Left cardiac atrium (tissue), 4 donors: ENCODE results near the gene GPRC5C. TPM values are rescaled to one million over a fixed set of nuclear protein-coding genes. Genes with fewer than 3 reads are reported as not detected.

ENCODE experiments used
- ATAC-seq, 2 donors: fragments of 200-7000 bp; cut with Tn5 transposase; one replicate each; pipeline ENCODE4 v1.9.1; 2020; ENCODE audit warnings: mild to moderate bottlenecking in 2 of 2, moderate library complexity in 2 of 2
- DNase-seq: peaks from one replicate; pipeline ENCODE4 v3.0.0-alpha.2; 2020
- intact Hi-C, 2 donors: fragments of 100-400 bp; cut with DNase I; formaldehyde crosslinking; loops; one replicate each; pipeline versions ENCODE4 v1.14.1 to v1.15.1; 2022 to 2023
- total RNA-seq, 2 donors: library from RNA; stranded (reverse); fragmentation: NEBNext Ultra II Directional; extraction: Animal tissue kit (Norgen Biotek cat#: 25700); gene quantifications; one replicate each; pipeline ENCODE4 v1.2.1, GENCODE V29; 2021
- donor health status: DM: no; HTN: yes; CAD: no.
- donor health status: DM: no; HTN: yes; CAD: no; lungs with severe emphysema.
- donor health status: DM: yes; HTN: yes; CAD: no.
- donor health status: Dilated cardiomyopathy.

The GPRC5C gene
- total RNA-seq, 2 donors from 2014 or later = 24.2 to 25.9 TPM

DNA sequence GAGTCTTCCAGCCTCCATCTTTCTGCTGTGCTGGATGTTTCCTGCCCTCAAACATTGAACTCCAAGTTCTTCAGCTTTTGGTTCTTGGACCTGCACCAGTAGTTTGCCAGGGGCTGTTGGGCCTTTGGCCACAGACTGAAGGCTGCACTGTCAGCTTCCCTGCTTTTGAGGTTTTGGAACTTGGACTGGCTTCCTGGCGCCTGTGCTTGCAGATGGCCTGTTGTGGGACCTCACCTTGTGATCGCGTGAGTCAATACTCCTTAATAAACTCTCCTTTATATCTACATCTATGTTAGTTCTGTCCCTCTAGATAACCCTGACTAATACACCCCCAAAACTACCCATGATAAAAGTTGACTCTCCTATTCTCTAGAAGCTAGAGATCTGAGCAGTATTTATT lies 26.9 kb downstream of the GPRC5C start:
- DNase-seq (no peak), ATAC-seq (no peak)
- intact Hi-C loops = loop anchor here in 1 of 2 donors (10.0 kb wide), 1 partner anchor 154 kb away; no protein-coding TSS in a partner anchor

DNA sequence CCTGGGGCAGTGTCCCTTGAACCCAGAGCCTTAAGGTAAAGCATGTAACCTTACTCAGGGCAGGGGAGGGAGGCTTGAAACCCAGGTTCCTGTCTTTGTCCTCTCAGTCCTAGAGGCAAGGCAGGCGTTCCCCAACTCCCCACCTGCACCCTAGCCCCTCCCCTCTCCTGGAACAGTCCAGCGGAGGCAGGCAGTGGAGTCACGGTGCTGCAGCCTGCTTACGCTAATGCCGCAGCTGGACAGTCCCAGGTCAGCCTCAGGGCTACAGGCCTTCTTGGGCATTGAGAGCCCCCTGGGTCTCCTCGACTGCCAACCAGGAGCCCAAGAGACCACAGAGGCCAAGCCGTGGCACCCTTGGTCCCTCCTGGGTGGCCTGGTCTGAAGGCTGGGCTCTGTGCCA lies 27.7 kb downstream of the GPRC5C start:
- ATAC-seq (no peak), DNase-seq (no peak)
- intact Hi-C loops = loop anchor here in 1 of 2 donors (10.0 kb wide), 1 partner anchor 155 kb away; no protein-coding TSS in a partner anchor

DNA sequence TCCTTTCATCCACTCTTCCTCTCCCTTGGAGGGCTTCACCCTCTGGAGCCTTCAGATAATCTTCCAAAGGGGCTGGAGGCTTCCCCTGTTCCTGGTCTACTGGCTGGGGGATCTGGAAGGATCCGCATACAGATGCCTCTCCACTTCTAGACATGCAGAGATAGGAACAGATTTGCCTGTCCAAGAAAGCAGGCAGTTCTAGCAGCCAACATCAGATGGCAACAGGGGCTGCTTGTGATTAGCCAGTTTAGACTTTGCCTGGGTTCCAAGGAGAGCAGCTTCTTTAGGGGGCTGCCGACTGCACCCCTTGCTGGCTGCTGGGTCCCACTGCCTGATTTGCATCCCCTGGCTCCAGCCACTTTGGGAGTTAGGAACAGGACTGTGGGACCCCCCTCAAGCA lies 28.4 kb downstream of the GPRC5C start:
- intact Hi-C loops = no loop called here
- ATAC-seq (no peak), DNase-seq (no peak)

DNA sequence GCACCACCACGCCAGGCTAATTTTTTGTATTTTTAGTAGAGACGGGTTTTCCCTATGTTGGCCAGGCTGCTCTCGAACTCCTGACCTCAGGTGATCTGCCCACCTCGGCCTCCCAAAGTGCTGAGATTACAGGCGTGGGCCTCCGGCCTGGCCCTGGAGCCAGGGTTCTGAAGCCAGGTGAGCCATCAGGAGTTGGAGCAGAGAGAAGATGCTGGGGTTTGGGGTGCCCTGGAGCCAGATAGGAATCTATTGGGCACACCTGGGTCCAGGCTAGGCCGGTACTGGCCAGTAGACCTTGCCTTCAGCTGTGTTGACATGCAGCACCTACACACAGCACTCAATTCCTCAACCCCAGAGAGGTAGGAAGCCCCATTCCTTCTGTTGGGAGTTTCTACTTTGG lies 29.1 kb downstream of the GPRC5C start:
- DNase-seq (no peak), ATAC-seq (no peak)
- intact Hi-C loops = no loop called here

DNA sequence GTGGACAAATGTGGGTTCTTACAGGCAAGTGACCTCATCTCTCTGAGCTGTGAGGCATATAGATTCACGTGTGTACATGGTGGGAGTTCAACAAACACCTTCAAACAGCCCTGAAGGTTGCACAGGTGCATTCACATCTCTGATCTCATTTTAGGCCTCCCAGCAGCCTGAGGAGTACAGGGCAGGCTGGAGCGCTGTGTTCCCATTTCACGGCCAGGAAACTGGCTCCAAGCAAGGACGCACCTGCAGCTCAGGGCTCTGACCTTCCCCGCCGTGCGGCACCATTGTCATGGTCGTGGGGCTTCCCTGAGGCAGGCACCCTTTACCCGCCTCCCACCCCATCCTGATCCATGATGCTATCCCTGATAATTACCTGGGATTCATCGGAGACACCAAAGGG lies 29.7 kb downstream of the GPRC5C start:
- DNase-seq = no peak
- intact Hi-C loops = no loop called here
- ATAC-seq = no peak

DNA sequence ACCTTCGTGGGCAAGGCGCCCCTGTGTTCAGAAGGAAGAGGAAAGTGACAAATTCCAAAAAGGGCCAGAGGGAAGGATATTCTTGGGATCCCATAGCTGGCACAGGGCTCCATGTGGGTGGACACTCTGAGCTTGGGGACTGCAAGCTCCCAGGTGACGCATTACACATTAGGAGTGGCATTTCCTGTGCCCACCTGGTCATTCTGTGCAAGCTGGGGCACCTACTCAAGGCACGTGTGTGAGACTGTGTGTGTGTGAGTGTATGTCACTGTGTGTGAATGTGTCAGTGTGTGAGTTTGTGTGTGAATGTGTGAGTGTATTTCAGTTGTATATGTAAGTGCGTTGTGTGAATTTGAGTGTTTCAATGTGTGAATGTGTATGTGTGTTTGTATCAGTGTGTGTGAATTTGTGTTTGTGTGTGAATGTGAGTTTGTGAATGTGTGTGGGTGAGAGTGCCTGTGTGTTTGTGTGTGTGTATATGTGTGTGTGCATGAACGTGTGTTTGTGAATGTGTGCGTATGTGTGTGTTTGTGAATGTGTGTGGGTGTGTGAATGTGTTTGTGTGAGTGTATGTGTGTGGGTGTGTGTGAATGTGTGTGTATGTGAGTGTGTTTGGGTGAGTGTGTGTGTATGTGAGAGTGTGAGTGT lies 33.0 kb downstream of the GPRC5C start:
- intact Hi-C loops = no loop called here
- DNase-seq (no peak), ATAC-seq (no peak)

DNA sequence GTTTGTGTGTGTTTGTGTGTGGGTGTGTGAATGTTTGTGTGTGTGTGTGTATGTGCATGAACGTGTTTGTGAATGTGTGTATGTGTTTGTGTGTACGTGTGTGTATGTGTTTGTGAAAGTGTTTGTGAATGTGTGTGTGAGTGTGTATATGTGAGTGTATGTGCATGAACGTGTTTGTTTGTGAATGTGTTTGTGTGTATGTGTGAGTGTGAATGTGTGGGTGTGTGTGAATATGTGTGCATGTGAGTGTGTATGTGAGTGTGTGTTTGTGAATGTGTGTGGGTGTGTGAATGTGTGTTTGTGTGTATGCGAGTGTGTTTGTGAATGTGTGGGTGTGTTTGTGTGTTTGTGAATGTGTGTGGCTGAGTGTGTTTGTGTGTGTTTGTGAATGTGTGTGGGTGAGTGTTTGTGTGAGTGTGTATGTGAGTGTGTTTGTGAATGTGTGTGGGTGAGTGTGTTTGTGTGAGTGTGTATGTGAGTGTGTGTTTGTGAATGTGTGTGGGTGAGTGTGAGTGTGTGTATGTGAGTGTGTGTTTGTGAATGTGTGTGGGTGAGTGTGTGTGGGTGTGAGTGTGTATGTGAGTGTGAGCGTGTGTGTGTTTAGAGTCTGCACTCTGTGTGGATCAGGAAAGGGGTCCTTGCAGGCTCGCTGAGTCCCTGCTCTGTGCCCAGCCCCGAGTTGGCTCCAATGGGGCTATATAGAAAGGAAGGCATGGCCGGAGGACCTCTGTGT lies 33.7 kb downstream of the GPRC5C start:
- DNase-seq (no peak), ATAC-seq (no peak)
- intact Hi-C loops = no loop called here

DNA sequence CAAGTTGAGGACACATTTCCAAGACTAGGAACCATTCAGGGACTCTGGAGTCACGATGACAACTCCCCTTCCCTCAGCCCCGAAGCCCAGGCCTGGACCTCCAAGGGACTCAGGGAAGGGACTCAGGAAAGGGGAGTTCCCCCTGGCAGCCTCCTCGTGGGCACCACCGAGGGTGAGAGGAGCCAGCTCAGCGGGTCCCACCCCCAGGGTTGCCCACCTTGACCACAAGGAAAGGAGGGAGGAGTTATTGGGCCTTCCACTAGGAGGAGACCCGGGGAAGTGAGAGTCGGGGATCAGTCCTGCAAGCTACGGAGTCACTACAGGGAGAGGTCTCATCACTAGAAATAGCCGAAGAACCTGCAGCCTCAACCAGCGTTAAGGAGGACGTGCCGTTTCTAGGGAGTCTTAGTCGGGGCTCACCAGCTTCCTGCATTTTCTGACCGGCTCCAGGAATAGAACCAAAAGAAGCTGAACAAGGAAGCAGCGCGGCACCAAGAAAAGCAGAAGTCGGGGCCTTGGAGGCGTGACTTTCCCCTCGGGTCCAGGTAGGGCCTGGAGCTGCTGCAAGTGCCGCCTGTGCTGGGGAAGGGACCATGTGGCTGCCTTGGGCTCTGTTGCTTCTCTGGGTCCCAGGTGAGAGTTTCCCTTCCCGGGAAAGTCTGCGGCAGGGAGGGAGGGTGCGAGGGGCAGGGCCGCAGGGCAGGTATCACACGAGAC lies 34.4 kb downstream of the GPRC5C start, which contains the start of gene CD300A:
TSS of gene CD300A (plus strand) at position 524 of the 717 bp plus-strand sequence. CDS start at position 594, 70 bp downstream.
- peak; percentile 29 to 37 for ATAC-seq
- DNase-seq = no peak
- intact Hi-C loops = no loop called here

DNA sequence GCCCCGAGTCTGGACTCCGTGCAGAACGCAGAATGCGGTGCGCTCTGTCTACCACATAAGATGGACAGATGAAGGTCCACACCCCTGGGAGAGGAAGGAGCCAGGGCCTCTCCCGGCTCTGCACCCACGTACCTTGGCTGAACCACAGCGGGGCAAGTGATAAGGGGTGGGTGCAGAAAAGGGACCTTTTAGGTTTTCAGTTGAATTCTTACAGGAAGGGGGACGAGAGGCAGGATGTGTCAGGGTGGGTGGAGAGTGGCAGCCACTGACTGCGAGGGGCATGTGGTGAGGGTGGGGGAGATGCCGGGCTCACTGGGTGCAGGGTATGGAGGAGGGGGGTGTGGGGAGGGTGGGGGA lies 34.9 kb downstream of the GPRC5C start:
- peak; percentile 7 to 18 for ATAC-seq
- intact Hi-C loops = no loop called here
- DNase-seq = no peak

DNA sequence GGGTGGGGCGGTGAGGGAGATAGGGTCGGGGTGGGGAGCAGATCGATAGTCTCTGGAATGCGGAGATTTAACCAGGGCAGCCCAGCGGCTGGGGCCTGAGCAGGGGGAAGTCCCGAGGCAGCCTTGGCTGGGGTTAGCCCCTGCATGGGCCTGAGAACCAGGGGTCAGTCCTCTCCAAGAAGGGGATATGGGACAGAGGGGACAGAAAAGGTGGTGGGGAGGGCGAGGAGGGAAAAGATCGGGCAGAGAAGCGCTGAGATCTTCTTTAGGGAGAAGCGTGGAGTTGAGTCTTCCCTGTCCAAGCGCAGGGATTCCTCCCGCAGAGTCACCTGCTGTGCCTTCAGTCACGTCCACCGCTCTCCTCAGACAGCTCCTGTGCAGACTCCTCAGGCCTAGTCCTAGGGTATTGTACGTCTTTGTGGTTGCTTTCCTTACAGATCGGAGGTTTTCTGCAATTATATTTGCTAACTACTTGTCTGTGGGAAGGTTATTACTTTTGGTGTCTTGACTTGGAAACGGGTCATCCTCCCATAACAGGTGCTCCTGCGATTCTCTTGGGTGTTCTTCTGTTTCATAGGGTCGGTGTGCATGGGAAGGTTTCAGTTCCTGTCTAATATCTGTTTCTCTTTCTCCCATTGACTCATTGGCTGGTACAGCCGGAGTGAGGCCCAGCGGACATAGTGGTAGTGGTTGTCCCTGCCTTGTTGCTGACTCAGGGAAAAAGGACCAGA lies 35.5 kb downstream of the GPRC5C start:
- intact Hi-C loops = no loop called here
- peak; percentile 14 to 33 for ATAC-seq
- no peak for DNase-seq

DNA sequence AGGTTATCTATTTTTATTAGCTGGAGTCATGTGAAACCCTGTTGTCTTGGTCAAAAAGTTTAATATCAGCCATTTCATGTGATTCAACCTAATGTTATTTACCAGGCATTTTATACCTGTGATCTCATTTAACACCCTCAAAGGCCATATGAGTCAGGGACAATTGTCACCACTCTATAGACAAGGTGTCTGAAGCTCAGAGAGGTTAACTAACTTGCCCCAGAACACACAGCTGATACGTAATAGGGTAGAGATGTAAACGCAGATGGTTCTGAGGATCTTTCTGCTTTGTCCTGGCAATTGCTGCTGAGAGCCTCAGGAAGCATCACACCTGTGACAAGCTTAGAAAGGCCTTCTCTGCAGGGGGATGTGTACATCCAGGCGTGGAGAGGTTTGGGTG lies 39.5 kb downstream of the GPRC5C start:
- ATAC-seq = no peak
- DNase-seq = no peak
- intact Hi-C loops = no loop called here

DNA sequence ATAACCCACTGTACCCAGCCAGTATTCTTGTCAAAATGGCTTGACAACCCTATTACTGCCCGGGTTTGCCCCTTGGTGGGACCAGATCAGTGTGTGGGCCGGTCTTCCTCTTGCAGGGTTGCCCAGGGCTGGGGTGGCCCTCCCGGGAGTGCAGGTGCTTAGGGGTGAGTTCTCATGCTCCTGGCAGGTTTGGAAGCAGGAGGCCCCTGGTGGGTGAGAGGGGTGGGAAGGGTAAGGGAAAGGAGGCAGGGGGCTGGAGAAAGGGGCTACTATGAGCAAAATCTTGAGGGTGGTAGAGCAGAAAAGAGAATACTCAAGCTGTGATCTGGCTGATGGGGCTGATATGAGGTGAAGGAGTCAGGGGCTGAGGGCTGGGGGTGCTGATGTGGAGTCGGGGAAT lies 41.0 kb downstream of the GPRC5C start:
- intact Hi-C loops = no loop called here
- ATAC-seq = no peak
- DNase-seq = no peak

DNA sequence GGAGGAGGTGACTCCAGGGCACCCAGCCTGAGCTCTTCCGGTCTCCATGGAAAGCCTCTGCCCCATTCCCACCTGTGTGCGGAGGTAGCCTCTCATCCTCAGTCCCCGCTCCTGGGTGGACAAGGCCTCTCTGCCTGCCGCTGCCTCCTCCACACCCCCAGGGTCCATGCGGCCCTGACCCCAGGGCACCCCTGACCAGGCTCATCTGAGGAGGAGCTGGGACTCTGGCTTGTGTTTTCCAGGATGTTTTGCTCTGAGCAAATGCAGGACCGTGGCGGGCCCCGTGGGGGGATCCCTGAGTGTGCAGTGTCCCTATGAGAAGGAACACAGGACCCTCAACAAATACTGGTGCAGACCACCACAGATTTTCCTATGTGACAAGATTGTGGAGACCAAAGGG lies 41.4 kb downstream of the GPRC5C start:
- no peak for ATAC-seq
- intact Hi-C loops = no loop called here
- no peak for DNase-seq

DNA sequence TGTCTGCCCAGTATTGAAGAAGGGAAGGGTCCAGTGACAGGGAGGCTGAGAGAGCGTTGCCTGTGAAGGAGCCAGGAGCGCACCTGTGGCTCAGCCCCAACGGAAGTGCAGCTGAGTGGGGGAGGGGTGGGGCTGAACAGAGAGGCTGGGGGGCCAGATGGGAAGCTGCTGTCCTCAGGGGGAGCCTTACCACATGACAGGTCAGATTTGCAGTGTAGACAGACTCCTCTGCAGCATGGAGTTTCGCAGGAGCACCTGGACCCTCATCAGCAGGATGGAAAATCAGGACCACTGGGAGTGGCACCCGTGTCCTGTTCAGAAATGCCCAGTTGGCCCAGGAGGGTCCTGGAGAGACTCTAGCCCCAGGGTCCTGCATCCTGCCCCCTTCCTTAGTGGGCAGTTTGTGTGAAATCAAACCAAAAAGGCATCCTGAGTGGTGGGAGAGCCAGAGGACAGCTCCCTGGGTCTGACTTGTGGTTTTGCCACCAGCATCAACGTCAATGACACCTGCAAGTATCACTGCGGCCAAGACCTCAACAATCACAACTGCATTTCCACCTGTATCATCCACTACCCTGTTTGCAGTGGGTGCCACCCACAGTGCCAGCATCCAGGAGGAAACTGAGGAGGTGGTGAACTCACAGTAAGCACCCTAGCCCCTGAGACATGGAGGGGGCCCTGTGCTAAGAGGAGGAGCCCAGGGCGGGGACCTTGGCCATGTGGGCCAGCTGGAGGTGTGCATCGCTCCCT lies 42.3 kb downstream of the GPRC5C start:
- intact Hi-C loops = no loop called here
- peak in 1 of 2 donors; percentile 48 for ATAC-seq
- DNase-seq = no peak

DNA sequence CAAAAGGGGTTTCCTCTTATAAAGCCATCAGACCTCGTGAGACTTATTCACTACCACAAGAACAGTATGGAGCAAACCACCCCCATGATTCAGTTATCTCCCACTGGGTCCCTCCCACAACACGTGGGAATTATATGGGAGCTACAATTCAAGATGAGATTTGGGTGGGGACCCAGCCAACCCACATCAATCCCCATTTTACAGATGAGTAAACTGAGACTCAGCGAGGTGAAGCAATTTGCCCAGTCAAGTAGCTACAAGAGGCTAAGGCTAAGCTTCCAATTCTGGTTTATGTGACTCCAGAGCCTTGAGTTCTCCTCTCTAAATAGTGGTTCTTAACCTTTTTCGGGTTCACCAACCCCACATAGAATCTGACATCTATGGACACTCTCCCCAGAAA lies 43.3 kb downstream of the GPRC5C start:
- ATAC-seq (no peak), DNase-seq (no peak)
- intact Hi-C loops = no loop called here

DNA sequence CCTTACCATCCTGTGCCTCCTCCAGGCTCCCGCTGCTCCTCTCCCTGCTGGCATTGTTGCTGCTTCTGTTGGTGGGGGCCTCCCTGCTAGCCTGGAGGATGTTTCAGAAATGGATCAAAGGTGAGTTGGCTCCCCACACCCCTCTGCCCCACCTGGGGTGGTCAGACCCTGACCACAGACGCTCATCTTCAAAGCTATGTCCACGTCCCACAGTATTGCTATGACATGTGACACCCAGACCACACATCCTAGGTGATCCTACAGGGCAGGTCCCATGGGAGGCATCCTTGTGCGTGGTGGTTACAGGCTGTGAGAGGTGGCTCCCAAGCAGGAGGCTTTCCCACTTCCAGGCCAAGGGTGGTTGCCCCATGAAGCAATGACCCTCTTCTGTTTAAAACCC lies 45.5 kb downstream of the GPRC5C start:
- DNase-seq = no peak
- intact Hi-C loops = no loop called here
- ATAC-seq = no peak

DNA sequence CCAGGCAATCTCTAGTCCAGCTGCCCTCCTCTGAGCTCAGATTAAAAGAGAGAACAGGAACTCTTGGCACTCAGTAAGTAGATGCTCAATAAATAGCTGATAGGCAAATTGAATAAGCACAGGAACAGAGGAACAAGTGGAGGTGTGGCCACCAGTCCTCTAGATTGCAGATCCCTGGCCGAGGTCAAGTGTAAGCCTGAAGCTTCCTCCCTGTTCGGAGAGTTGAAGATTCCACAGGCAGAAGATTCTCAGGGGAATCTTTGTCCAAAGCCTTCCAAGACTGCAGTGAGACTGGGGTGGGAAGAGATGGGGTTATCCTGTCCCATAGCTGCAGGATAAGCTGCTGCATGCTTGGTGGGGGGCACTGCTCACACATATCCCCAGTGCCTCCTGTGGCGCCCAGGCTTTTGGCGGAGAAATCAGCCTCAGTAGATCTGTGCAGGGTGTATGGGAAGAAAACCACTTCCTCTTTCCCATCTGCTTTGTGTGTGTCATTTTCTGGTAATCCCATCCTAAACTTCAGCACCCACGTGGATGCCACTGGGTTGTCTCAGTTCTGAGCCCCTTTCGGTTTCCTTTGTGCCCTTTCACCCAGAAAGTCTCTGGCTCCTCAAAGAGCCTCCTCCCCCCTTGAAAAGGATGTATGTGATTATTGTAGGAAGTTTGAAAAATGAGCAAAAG lies 46.7 kb downstream of the GPRC5C start:
- intact Hi-C loops = no loop called here
- no peak for DNase-seq
- peak; percentile 62 to 65 for ATAC-seq

DNA sequence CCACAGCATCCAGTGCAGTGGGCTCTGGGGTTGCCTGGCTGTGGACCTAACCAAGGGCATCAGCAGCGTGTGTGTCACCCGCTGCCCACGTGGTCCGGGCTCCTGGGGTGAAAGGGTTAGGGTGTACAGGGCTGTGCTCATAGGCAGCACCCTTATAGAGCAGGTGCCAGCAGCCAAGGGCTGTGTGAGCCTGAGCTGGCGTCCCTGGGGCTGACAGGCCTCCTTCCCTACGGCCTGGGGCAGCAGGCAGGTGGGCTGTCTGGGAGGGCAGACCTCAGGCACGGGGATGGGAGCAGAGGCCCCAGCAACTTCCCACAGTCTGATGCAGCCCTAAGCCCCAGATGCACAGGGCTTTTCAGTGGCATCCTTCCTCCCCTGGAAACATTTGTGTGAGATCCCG lies 48.4 kb downstream of the GPRC5C start:
- no peak for DNase-seq
- ATAC-seq = no peak
- intact Hi-C loops = no loop called here
